Fibroblast of gingiva (primary cell): ENCODE results near the gene GLYAT.

Source experiments
- DNase-seq: peaks from one replicate; pipeline ENCODE4 v3.0.0-alpha.2; 2011; ENCODE audit warnings: low read depth

GLYAT gene, protein sequence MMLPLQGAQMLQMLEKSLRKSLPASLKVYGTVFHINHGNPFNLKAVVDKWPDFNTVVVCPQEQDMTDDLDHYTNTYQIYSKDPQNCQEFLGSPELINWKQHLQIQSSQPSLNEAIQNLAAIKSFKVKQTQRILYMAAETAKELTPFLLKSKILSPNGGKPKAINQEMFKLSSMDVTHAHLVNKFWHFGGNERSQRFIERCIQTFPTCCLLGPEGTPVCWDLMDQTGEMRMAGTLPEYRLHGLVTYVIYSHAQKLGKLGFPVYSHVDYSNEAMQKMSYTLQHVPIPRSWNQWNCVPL

GRCh38 chr11:58731819-58732218, at the start of gene GLYAT:
Gene GLYAT, minus strand, starts transcription at chr11:58731943. Its CDS starts 7,447 bp downstream, at chr11:58724496.
- no peak for DNase-seq

- no peak for DNase-seq
These were observed 49.6 kb upstream of the GLYAT start for GRCh38 chr11:58781345-58781744.

GRCh38 chr11:58780578-58780977, 48.8 kb upstream of the GLYAT start:
- DNase-seq: no peak

DNA sequence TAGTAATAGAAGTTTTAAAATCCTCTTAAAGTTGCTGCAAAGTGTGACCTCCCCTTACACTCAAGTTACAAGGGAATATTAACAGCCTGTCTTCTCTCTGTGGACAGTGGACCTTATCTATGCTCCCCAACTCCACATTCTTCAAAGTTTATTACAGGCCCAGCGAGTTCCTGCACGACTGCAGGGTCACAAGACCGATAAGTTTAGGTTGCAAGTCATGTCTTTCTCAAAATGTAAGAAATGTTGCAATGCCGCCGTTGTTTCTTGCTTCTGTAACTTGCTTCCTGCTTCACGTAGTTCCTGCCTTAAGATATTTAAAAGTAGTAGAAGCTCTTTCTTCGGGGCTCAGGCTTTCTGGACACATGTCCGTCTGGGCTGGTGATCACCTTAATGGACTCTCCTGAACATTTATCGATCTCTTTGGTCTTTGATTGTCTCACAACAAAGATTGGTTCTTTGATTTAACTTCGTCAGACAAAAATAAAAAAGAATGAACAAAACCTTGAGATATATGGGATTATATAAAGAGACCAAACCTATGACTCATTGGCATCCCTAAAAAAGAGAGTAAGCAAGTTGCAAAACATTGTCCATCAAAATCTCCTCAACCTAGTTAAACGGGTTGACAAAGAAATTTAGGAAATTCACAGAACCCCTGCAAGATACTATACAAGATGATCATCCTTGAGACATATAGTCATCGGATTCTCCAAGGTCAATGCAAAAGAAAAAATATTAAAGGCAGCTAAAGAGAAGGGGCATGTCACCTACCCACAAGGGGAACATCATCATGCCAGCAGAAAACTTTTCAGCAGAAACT, 45.4 kb upstream of the GLYAT start:
- DNase-seq: no peak

DNA sequence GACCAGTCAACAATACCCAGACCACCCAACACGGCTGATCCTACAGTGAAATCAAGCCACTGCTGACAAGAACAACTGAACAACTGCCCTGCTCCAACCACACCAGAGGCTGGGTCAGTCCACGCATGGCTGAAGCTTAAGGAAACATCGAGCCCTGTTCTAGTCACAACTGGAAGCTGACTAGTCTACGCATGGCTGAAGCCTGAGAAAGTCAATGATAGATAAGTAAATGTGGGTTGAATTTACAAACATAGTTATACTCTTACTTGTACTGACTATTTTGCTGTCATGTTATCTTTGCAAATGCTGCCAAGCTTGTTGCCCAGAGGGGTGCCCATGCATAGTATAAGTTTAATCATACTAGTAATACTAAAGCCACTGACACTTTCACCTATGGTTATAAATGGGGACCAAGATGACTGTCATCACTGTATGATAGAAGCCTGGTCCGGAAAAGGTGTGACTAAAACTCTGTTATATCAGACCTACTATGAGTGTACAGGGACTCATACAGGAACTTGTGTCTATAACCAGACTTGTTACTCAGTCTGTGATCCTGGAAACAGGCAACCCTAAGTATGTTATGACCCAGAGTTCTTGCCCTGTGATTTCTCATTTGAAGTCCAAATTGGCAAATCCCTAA, 43.4 kb upstream of the GLYAT start:
- DNase-seq: no peak

DNA sequence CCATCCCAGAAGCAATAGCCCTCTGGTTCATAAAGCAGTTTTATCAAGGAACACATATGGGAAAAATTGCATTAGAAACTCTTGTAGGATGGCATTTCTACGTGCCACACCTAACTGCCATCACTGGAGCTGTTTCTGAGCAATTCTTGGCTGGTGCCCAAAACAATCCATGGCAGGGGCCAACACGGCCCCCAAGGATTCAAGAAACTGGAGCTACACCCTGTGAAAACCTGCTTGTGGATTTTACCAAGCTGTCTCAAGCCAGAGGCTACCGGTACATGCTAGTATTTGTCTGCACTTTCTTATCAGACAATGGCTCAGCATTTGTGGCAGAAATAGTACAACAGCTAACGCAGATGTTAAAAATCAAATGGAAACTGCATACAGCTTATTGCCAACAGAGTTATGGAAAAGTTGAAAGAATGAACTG, 42.4 kb upstream of the GLYAT start:
- no peak for DNase-seq

DNA sequence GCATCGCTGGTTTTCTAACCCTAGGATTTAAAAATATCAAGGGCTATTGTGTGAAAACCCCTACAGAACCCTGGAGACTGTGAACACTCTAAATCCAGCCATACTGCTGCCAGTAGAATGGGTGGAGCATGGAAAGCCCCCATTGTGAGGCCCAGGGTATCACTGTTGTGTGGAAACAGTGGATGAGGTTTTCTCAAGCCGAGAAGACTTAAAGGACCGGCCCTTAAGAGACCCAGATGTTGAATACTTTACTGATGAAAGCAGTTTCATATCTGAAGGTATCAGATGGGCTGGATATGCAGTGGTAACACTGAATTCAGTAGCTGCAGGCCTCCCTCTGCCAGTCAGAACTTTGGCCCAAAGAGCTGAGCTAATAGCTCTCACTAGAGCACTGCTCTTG, 41.6 kb upstream of the GLYAT start:
- no peak for DNase-seq

DNA sequence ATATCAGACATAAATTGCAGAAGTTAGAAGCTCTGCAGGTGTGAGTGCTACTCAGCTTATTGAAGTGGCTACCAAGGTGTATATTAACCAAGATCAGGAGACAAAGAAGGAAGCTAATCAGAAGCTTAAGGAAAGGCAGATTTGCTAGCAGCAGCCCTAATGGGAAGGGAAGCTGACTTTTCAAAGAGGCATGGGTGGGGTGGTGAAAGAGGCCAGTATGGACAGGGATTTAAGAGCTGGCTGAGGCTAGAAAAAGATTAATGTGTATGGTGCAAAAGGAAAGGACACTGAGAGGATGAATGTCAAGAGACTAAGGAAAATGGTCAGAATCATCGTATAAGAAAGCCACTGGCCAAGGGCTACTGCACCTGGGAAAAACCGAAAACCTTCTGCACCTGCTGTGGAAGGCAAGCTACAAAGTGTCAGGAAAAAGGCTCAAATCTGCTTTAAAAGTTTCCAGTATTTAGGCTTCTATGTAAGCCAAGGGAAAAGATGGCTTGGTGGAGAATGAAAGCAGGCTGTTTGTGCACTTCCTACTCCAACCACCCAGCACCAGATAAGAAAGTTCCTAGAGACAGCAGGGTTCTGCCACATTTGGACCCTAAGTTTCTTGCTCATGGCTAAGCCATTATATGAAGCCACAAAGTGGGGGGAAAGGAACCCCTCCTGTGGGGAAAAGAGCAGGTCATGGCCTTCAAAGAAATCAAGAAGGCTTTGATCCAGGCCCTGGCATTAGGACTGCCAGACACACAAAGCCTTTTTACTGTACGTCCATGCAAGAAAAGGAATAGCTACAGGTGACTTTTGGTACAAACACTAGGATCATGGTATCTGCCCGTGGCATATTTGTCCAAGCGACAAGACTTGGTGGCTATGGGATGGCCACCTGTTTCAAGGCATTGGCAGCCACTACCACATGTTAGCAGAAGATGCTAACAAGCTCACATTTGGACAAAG, 40.9 kb upstream of the GLYAT start:
- no peak for DNase-seq

- DNase-seq: no peak
These were observed 39.7 kb upstream of the GLYAT start for GRCh38 chr11:58771458-58771855.

DNA sequence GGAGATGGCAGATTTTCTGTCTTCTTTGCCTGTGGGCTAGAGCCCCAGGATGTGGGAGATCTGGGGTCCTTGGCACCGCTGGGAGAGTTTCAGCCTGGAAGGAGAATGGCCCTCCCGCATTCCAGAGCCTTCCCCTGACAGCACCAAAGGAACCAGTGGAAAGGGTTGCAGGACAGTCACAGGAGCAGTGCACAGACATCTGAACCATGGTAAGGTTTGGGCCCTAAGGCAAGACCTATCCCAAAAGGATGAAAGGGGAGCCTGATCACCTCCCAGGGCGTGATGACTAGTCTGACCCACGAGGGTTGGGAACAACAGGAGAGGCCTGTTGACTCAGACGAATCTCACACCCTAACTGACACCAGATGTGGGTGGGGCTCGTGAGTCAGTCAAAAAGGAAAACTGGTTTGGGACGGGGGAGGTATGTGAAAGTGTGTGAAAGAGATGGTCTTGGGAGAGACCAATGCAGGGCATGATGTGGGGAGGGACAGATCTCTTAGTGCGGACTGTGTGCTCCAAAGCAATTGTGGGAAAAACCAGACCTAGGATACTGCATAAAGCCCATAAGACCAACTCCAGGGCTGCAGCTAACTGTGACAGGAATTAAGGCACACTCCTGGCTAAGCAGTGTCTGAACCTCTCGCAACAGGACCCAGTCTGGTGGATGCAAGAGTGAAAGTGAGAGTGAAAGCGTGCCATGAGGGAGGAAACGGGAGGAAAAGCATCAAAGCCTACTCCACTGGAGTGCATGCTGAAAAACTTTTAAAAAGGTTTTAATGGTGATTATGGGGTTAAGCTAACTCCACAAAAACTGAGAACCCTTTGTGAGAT, 39.1 kb upstream of the GLYAT start:
- no peak for DNase-seq

DNA sequence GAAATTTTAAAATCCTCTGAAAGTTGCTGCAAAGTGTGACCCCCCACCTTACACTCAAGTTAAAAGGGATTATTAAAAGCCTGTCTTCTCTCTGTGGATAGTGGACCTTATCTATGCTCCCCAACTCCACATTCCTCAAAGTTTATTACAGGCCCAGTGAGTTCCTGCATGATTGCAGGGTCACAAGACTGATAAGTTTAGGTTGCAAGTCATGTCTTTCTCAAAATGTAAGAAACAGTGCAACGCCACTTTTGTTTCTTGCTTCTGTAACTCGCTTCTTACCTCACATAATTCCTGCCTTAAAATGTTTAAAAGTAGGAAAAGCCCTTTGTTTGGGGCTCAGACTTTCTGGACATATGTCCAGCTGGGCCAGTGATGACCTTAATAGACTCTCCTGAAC, 38.4 kb upstream of the GLYAT start:
- no peak for DNase-seq

- no peak for DNase-seq
These were observed 37.6 kb upstream of the GLYAT start for GRCh38 chr11:58769308-58769707.

GRCh38 chr11:58768137-58768536, 36.4 kb upstream of the GLYAT start:
- no peak for DNase-seq

DNA sequence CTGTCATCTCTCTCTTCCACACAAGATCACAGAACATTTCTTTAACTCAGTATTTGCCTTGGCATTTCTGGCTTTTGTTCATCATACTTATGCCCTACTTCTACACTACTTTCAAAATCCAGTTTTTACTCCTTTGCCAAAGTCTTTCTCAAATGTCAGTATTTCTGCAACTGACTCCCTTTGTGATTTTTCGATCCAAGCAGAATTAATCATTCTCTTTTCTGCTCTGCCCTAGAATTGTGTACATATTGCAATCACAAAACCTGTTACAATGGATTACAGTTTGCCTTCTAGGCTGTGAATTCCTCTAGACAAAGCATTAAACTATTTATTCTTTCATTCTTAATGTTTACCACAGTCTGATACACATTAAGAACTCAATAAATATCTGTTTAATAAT, 33.3 kb upstream of the GLYAT start:
- DNase-seq: no peak

DNA sequence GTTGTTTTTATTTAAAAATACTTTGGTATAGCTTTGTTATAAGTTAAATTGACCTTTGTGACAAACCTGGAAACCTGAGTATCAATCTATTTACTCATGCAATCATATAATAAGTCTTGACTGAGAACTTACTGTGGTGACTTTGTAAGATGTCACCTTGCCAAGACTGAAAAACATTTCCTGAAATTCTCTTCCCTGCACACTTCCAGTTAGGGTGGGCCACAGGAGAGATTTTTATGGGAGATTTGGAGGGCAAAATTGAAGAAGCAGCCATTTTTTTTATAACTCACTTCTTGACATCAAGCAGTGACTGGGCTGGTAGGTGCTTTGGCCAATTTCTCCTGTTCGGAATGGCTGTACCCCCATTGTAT, 31.4 kb upstream of the GLYAT start:
- no peak for DNase-seq

DNA sequence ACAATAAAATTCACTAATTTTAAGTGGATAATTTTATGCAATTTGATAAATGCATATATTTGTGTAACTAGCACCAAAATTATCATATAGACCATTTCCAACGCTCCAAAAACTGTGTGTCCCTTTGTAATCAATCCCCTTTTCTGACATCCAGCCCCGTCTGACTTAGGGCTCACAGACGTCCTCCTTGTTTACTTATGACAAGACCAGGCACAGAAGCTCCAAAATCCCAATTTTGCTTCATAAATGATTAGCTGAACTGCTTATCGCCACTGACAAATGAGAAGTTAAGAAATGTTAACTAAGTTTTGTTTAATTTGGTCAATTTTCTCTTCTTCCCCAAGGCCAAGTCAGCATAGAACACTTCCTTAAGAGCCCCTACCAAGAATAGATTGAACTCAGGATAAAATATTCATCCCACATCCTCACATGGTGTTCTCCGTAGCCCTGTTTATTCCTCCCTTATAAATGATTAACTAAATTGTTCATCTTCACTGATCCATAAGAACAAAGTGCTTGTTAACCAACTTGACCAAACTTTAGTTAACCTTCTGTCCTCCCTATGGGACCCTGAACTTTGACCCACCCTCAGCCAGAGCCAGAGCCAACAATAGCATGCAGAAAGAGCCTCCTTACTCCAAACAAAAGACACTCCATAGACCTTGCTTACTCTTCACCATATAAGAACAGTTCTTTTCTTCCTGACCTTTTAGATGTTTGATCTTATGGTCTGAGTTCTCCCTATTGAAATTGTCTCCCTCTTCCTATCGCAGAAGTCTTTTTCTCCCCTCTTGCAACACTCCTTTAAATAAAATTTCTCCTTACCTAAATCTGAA, 30.8 kb upstream of the GLYAT start:
- DNase-seq: no peak

DNA sequence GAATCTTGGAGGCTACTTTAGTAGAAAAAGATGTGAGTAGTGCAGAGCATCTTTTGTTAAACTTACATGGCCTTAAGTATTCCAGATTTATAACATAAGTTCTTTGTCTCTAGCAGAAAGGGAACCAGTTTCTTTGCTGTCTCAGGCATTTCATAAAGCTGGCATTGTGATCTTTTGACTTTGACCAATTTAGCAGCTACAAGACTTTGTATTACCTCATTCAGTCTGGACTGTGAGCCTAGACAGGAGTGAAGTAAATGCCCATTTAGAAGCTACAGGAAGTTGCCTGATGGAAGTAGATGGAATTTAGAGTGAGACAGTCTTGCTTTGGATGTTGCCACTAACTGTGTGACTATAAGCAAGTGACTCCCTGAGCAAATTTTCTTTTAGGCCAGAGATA, 25.7 kb upstream of the GLYAT start:
- DNase-seq: no peak

GRCh38 chr11:58745705-58746364, 14.1 kb upstream of the GLYAT start:
- no peak for DNase-seq

GRCh38 chr11:58744988-58745704, 13.4 kb upstream of the GLYAT start:
- no peak for DNase-seq
